Gastrocnemius medialis (tissue), 4 donors: ENCODE data around the gene PAK6. TPM values are rescaled to one million over a fixed set of nuclear protein-coding genes. Genes with fewer than 3 reads are reported as not detected.
A peak's percentile ranks its signal among the peaks of the same experiment; 100 is the strongest.

ENCODE experiments used
- ATAC-seq, 2 donors: fragments of 150-250 bp; one replicate each; pipeline ENCODE4 v1.9.1; 2016
- DNase-seq, 2 donors: peaks; one replicate each; pipeline ENCODE4 v3.0.0-alpha.2; 2019
- H3K27ac ChIP-seq, 4 donors: fragments of 200-600 bp; sonication (generic); 1 replicate in 1 of 4; 2 replicates in 3 of 4; pipeline ENCODE4 v1.5.1; 2016 to 2018; ENCODE audit warnings: mild to moderate bottlenecking in 2 of 4, moderate library complexity in 1 of 4
- H3K27me3 ChIP-seq, 3 donors: fragments of 200-600 bp; sonication (generic) in 2 of 3; 1 replicate in 1 of 3; 2 replicates in 2 of 3; pipeline versions ENCODE4 v1.5.1 to v1.6.0; 2016 to 2019; ENCODE audit warnings: mild to moderate bottlenecking in 1 of 3, moderate library complexity in 1 of 3
- H3K36me3 ChIP-seq, 2 donors: fragments of 200-600 bp; sonication (generic) in 1 of 2; one replicate each; pipeline ENCODE4 v1.5.1; 2017 to 2018
- H3K4me1 ChIP-seq, 2 donors: fragments of 200-600 bp; sonication (generic) in 1 of 2; one replicate each; pipeline ENCODE4 v1.5.1; 2016 to 2017; ENCODE audit warnings: mild to moderate bottlenecking in 2 of 2
- H3K4me3 ChIP-seq, 4 donors: fragments of 200-600 bp; sonication (generic) in 3 of 4; 1 replicate in 1 of 4; 2 replicates in 3 of 4; pipeline ENCODE4 v1.5.1; 2016 to 2019; ENCODE audit warnings: mild to moderate bottlenecking in 2 of 4
- H3K9me3 ChIP-seq, 3 donors: fragments of 200-600 bp; sonication (generic) in 2 of 3; 1 replicate in 1 of 3; 2 replicates in 2 of 3; pipeline ENCODE4 v1.5.1; 2016 to 2019
- CTCF ChIP-seq, 5 experiments: fragments of 450-650 bp in 3 of 5; fragments of 200-600 bp in 2 of 5; sonication (generic) in 2 of 5; IDR thresholded peaks in 4 of 5; conservative IDR thresholded peaks in 1 of 5; 1 replicate in 4 of 5; 2 replicates in 1 of 5; pipeline ENCODE4 v1.5.1; 2016 to 2019; ENCODE audit warnings: antibody characterized with exemption in 5 of 5, mild to moderate bottlenecking in 3 of 5, moderate library complexity in 3 of 5
- POLR2A ChIP-seq, 2 donors: fragments of 450-650 bp; IDR thresholded peaks; one replicate each; pipeline ENCODE4 v1.6.1; 2017; ENCODE audit warnings: antibody characterized with exemption in 2 of 2, mild to moderate bottlenecking in 2 of 2, moderate library complexity in 2 of 2
- in situ Hi-C, 4 donors: fragments of 200-750 bp; cut with MboI; loops; one replicate each; pipeline versions ENCODE4 v1.15.0 to v1.8.0; 2017; ENCODE audit warnings: low sequenced_read_pairs in 4 of 4
- intact Hi-C: fragments of 100-400 bp; cut with DNase I; formaldehyde crosslinking; loops from one replicate; pipeline ENCODE4 v1.15.1; 2023; ENCODE audit warnings: low total_unique reads
- total RNA-seq, 4 donors: library from RNA; depleted of rRNA; stranded (reverse); fragments of >200 nt; gene quantifications; one replicate each; pipeline versions ENCODE4 v1.1.0 to v1.2.3, GENCODE V29; 2016

Gene PAK6
- total RNA-seq, 4 donors from 2014 or later = 1.4 to 2.2 (median 1.5) TPM; not detected in 1

- DNase-seq (no peak), ATAC-seq (no peak)
- in situ Hi-C loops = no loop called here
- no peaks in the 10 kb centered on the region for H3K27me3 ChIP-seq
- no peak overlapping the region for H3K4me3 ChIP-seq
- peaks cover 0 to 8% of the 10 kb centered on the region in 2 donors for H3K4me1 ChIP-seq
- intact Hi-C loops = no loop called here
- H3K36me3 ChIP-seq = no peaks in the 10 kb centered on the region
- H3K27ac ChIP-seq = no peak overlapping the region
- TF ChIP-seq CTCF (IDR thresholded peaks at IDR 0.05 in 4 of 5, conservative IDR thresholded peaks at IDR 0.05 in 1 of 5) (no peak), POLR2A (IDR thresholded peaks at IDR 0.05) (no peak)
- no peaks in the 10 kb centered on the region for H3K9me3 ChIP-seq
These were observed 27.0 kb downstream of the PAK6 start for GRCh38 chr15:40265875-40266274.

GRCh38 chr15:40266828-40267304 lies 28.0 kb downstream of the PAK6 start:
- ATAC-seq (peak in 1 of 2 donors; percentile 68), DNase-seq (no peak)
- Histone ChIP-seq H3K4me1 (peaks cover 0 to 8% of the 10 kb centered on the region in 2 donors), H3K36me3 (no peaks in the 10 kb centered on the region), H3K27me3 (no peaks in the 10 kb centered on the region), H3K27ac (no peak overlapping the region), H3K4me3 (no peak overlapping the region), H3K9me3 (no peaks in the 10 kb centered on the region)
- no peak for TF ChIP-seq POLR2A (IDR thresholded peaks at IDR 0.05)
- no peak for TF ChIP-seq CTCF (IDR thresholded peaks at IDR 0.05 in 4 of 5, conservative IDR thresholded peaks at IDR 0.05 in 1 of 5)
- intact Hi-C loops = no loop called here
- in situ Hi-C loops = no loop called here

- H3K4me1 ChIP-seq = peaks cover 0 to 8% of the 10 kb centered on the region in 2 donors
- in situ Hi-C loops (no loop called here), intact Hi-C loops (no loop called here)
- H3K9me3 ChIP-seq = no peaks in the 10 kb centered on the region
- ATAC-seq (no peak), DNase-seq (no peak)
- TF ChIP-seq CTCF (IDR thresholded peaks at IDR 0.05 in 4 of 5, conservative IDR thresholded peaks at IDR 0.05 in 1 of 5) (no peak), POLR2A (IDR thresholded peaks at IDR 0.05) (no peak)
- H3K27ac ChIP-seq = no peak overlapping the region
- H3K27me3 ChIP-seq = no peaks in the 10 kb centered on the region
- no peaks in the 10 kb centered on the region for H3K36me3 ChIP-seq
- H3K4me3 ChIP-seq = no peak overlapping the region
These were observed 28.8 kb downstream of the PAK6 start for GRCh38 chr15:40267670-40268069.

GRCh38 chr15:40269604-40270003 lies 30.7 kb downstream of the PAK6 start:
- ATAC-seq = no peak
- Histone ChIP-seq H3K36me3 (no peaks in the 10 kb centered on the region), H3K4me1 (no peaks in the 10 kb centered on the region), H3K4me3 (no peak overlapping the region), H3K27ac (no peak overlapping the region), H3K27me3 (no peaks in the 10 kb centered on the region), H3K9me3 (no peaks in the 10 kb centered on the region)
- in situ Hi-C loops (loop anchor here (5.0 to 10.0 kb wide), 6 partner anchors 47 to 227 kb away; no protein-coding TSS in a partner anchor), intact Hi-C loops (loop anchor here (10.0 kb wide), 1 partner anchor 485 kb away; the partner anchor contains the start of gene FSIP1)
- TF ChIP-seq POLR2A (IDR thresholded peaks at IDR 0.05) = no peak
- no peak for TF ChIP-seq CTCF (IDR thresholded peaks at IDR 0.05 in 4 of 5, conservative IDR thresholded peaks at IDR 0.05 in 1 of 5)
- DNase-seq = no peak
